ENCODE measurements around the gene TRERF1.

The TRERF1 gene

DNA sequence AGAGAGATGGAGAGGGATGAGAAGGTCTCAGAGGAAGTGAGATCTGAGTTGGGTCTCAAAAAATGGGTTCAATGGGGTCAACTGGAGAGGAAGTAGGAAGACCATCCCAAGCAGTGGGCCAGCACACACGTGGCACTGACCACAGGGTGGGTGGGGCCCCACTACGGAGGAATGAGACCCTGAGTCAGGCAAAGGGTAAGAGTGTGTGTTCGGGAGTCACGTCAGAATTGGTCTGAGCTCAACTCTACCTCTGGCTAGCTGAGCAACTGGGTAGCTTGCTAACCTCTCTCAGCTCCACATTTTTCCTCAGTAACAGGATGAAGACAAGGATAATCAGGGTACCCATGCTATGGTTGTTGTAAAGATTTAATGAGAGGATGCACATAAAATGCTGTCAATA lies 79.0 kb downstream of the TRERF1 start:
- TF ChIP-seq, protein P1, sequence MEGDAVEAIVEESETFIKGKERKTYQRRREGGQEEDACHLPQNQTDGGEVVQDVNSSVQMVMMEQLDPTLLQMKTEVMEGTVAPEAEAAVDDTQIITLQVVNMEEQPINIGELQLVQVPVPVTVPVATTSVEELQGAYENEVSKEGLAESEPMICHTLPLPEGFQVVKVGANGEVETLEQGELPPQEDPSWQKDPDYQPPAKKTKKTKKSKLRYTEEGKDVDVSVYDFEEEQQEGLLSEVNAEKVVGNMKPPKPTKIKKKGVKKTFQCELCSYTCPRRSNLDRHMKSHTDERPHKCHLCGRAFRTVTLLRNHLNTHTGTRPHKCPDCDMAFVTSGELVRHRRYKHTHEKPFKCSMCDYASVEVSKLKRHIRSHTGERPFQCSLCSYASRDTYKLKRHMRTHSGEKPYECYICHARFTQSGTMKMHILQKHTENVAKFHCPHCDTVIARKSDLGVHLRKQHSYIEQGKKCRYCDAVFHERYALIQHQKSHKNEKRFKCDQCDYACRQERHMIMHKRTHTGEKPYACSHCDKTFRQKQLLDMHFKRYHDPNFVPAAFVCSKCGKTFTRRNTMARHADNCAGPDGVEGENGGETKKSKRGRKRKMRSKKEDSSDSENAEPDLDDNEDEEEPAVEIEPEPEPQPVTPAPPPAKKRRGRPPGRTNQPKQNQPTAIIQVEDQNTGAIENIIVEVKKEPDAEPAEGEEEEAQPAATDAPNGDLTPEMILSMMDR (conservative IDR thresholded peaks at IDR 0.05) = no peak
- no peak overlapping the region for H3K27ac ChIP-seq

DNA sequence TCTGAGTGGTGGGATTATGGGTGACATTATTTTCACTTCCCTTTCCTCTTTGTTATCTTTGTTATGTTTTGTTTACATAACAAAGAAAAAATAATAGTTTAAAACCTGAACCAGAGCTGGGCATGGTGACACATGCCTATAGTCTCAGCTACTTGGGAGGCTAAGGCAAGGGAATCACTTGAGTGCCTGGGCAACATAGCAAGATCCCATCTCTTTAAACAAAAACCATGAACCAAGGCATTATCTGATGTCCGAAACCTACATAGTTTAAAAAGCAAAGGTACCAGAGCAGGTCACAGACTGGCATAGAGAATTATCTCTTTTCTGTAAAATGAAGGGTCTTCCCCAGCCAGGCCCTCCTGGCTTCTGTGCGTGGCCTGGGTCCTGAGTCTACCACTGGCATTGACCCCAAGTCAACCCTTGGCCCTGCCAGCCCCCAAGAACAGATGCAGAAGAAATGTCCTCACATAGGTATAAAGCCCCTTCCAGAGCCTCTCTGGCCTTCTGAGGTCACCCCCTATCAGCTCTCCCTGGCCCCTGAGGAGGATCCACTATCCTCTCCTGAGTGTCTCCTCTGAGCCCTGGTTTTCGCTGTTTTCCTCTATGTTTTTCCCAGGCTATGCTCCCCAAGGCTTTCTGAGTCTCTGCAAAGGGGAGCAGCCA lies 81.3 kb downstream of the TRERF1 start:
- no peak overlapping the region for H3K27ac ChIP-seq
- TF ChIP-seq, protein P1 (conservative IDR thresholded peaks at IDR 0.05) = no peak

DNA sequence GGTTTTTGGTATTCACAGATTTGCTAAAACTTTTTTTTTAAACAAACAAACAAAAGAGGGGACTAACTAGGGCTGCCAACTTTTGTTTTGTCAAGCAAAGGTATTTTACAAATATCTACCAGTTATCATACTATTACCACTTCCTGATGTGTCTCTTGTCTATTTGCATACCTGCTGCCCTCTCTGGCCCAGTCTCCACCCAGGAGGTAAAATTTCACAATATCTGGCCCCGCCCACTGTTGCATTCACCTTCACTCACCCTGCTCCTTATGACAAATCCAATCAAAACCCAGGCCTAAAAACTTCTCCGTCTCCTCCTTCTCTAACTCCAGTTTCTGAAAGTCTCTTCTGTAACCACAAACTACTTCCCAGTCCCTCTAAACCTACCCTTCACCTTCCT lies 82.2 kb downstream of the TRERF1 start:
- TF ChIP-seq, protein P1 (conservative IDR thresholded peaks at IDR 0.05) = no peak
- H3K27ac ChIP-seq = no peak overlapping the region

DNA sequence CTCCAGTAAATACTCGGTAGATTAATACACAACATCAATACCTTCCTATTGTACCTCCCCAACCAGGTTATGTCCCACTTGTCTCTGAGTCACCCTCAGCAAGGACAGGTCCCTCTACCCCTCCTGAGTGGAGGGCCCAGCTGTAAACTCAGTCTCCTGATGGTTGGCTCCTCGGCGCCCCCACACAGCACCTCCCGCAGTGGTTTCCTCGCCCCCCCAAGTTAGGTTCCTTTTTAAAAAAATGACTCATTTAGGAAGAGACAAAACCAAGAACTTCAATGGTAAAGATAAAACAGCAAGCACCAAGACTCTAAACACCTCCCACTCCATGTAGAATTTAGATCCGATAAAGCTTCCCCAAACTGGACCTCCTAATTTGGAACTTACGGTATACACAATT lies 83.5 kb downstream of the TRERF1 start:
- TF ChIP-seq, protein P1 (conservative IDR thresholded peaks at IDR 0.05) = no peak
- H3K27ac ChIP-seq = no peak overlapping the region

DNA sequence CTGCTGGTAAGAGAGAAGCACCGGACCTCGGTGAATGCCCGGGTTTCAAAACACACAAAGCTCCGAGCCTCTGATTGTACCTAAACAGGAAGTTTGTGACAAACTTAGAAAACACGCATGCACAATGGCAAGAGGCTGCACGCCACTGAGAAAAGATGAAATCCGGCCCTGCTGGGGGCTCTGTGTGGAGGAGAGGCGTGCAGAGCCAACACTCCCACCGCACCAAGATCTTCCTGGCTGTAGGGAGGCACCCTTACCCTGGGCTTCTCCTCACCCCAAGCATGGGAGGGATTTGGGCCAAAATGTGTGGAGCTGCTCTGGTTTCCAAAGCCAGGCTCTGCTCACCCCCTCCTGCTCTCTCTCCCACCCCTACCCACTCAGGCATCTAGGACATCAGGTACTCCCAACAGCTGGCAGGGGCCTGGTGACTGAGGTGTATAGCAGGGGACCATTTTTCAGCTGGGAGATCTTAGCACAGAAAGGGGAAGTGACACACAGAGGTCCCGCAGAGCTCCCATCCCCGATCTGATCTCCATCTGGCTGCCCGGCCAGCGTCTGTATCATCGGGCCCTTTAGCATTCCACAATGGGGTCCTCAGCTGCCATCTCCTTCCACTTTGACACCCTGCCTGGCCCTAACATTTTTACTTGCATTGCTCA lies 84.2 kb downstream of the TRERF1 start:
- H3K27ac ChIP-seq = no peak overlapping the region
- TF ChIP-seq, protein P1 (conservative IDR thresholded peaks at IDR 0.05) = no peak

DNA sequence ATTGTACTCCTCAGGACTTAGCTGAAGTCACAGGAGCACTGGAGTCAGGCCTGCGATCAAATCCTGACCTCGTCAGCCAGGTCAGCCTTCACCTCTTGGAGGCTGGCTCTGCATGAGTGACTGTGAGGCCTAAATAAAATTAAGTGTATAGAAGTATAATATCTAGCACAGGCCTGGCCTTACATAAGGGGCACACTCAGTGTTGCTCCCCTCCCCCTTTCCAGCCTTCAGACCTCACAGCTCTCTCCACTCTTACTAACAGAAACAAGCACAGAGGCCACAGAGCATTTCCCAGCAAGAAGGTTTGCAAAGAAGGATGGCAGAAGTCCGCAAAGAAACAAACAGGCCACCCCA lies 84.8 kb downstream of the TRERF1 start:
- H3K27ac ChIP-seq = no peak overlapping the region

DNA sequence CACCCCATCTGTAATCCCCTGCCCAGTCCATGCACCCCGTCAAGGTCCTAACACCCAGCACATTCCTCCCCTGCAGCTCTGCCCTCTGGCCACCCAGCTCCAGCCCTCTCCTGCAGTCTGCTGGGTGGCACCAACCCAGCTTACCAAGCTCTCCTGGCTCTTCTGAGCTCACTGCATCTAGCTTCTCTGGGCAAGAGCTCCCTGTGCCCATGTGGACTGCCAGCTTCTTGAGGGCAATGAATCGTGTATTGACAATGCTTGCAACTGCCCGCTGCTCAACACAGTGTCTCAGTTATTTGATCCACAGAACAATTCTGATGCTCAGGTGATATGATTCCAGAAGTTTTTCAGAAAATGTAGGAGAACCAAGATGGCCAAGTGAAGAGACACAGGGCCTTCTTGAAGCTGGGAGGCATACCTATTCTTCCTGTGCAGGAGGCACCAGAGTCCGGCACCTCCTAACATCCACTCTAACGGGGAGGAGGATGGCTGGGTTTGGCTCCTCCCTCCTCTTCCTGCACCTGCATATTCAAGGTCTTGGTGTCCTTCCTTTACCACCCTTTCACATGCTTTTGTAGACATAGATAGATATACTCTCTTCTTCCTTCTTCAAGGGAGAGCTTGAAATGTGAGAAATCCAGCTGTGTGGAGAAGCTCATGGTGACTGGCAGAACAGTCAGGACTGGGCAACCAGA lies 85.6 kb downstream of the TRERF1 start:
- no peak overlapping the region for H3K27ac ChIP-seq

More for the DNA sequence above, 84.8 kb downstream of the TRERF1 start:
- TF ChIP-seq, protein P1 (conservative IDR thresholded peaks at IDR 0.05) = no peak

More for the DNA sequence above, 85.6 kb downstream of the TRERF1 start:
- TF ChIP-seq, protein P1 (conservative IDR thresholded peaks at IDR 0.05) = no peak
